ENCODE measurements around the gene NACC2.

Gene NACC2

DNA sequence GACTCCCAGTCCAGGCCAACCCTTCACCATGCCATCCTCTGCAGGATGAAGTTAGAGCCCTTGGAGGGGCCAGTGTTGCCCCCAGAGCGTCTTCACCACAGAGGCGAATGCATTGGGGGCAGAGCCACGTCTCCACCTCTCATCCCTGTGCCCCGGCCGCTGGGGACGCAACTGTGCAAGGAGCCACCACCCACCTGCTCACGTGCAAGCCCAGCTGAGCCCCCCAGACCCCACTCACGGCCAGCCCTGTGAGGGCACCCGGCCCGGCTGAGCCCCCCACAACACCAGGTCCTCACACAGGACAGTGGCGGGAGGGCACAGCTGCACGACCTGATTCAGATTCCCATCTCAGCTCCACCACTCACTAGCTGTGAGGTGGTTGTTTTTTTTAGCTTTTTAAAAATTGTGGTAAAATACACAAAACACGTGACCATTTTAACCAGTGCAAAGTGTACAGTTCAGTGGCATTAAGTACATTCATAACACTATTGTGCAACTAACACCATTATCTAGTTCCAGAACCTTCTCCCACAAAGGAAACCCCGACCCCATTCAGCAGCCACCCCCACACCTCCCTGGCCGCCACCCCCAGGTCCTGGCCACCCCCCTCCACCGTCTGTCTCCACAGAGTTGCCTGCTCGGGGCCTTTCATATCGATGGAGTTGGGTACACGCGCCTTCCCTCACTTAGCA lies 100.4 kb downstream of the NACC2 start:
- DNase-seq (ENCODE audit: low read depth in 2 of 2) = no peak

DNA sequence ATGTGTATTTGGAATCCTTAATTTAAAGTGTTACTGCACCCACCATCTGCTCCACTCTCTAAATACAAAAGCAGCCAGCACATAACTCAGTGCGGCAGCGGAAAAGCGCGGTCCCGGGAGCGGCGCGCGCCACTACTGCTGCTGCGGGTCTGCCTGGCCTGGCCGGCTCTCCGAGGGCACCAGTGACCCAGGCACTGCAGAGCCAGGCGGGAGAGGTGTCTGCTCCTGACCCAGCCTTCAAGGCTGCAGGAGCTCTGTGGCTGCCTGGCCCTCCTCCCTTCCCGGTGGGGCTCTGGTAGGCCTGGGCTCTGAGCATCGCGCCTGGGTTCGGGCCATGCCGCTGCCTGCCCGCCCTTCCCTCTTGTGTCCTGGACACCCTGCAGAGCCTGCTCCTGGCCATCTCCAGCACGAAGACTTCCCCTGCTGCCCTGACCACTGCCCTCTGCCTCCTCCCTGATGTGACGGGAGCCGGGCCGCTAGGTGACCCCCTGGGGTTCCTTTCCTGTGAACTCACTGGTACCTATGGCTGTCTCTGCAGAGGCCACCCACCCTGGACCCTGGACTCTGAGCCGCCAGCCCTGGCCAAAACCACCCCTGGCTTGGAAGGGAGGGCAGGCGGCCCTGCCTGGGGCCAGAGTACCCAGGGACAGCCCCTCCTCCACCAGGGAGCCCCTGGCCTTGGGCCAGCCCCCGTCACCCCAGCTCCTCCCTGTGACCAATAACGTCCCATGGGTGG lies 101.2 kb downstream of the NACC2 start:
- DNase-seq (ENCODE audit: low read depth in 2 of 2) = no peak

DNA sequence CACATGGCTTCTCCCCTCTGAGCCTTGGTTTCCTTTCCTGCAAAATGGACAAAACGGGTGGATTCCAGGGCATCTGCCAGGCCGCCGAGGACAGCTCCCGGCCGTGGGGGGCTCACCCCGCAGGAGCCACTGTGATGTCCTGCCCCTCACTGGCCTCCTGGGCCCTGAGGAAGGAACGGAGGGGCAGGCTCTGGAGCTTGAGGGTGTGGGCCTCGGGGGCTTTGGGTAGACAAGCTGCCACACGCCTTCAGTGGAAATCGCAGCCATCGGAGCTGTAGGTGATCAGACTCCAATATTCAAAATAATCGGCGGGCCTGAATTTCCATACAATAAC lies 101.7 kb downstream of the NACC2 start:
- no peak for DNase-seq (ENCODE audit: low read depth in 2 of 2)

DNA sequence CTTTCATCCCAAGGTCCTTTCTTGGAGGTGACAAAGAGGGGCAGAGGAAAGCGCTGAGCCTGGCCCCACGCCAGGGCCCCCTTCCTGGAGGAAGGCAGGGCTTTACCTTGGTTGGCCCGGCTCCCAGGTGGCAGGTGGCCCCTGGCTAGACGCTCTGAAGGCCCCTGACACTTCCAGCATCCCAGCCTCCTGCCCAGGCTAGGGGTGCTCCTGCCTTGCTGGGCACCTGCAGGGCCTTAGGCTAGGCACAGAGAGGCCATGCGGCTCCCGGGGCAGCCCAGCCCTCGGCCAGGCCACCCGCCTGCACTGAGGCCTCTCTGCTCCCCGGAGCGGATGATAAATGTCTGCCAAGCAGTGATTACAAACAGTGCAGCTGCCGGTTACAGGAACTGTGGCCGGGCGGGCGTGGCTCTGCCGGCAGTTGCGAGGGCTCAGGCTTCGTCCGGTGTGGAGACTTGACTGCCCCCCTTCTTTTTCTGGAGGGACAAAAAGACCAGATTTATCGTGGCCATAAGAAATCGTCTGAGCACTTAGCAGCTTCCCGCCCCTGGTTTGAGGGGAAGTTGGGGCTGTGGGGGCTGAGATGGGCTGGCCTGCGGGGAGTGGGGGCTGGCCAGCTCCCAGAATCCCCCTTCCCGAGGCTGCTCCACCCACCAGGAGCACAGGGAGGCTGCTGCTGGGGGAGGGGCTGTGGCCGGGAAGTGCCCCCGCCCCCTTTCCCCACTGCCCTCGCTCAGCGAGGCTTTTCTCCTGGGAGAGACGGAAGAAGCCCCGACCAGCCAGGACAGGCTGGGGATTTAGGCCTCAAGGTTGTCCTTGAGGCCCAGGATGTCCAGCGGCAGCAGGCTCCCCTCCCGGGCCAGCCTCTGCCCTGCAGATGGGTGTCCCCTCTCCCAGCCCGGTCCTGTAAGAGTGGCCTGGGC lies 102.3 kb downstream of the NACC2 start:
- DNase-seq (ENCODE audit: low read depth in 2 of 2) = peak; percentile 46 to 56

DNA sequence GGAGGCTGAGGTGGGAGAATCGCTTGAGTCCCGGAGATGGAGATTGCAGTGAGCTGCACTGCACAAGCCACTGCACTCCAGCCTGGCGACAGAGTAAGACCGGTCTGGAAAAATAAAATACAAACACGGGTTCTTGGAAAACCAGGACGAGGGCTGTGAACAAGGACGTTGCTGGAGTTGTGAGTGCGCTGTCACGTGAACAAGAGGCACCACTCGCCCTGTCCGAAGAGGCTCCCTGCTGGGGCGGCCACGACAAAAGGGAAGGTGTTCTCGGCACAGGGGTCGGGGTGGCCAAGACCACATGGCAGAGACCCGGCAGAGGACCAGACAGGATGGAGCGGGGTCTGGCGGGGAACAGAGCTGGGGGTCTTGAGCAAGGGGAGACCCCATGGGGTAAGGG lies 103.3 kb downstream of the NACC2 start:
- DNase-seq (ENCODE audit: low read depth in 2 of 2) = no peak

DNA sequence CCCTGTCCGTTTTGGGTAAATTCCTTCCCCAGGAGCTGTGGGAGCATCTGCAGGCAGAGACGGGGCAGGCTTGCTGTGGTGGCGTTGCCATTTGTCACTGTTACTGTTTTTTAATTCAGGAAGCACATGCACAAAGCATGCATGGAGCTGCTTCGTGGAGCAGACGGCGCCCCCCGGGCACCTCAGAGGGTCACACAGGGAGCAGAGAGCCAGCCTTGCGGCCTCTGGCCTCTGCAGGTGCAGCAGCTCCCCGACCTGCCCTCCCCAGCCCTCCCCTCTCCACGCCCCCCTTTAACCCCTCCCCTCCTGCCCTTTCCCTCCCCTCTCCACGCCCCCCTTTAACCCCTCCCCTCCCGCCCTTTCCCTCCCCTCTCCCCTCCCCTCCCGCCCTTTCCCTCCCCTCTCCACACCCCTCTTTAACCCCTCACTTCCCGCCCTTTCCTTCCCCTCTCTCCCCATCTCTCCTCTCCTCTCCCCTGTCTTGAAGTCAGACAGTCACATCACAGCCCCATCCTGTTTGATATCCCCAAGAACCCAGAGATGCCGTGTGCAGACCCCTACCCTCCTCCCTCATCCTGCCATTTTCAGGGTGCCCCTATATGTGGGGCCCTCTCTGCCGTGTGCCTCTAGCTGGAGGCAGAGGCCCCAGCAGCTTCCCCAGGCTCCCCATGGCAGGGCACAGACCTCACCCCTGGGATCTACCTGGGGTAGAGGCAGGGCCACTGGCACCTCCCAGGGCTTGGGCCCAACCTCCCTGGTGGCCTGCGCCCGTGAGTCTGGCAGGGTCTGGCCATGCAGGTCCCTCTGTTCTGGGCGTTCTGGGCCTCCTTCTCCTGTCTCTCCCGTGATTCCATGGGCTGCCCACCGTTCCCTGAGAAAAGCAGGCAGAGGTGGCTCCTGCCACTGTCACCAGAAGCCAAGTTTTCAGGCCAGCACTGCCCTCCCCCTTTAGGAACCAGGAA lies 104.3 kb downstream of the NACC2 start:
- DNase-seq (ENCODE audit: low read depth in 2 of 2) = peak; percentile 31 to 45

DNA sequence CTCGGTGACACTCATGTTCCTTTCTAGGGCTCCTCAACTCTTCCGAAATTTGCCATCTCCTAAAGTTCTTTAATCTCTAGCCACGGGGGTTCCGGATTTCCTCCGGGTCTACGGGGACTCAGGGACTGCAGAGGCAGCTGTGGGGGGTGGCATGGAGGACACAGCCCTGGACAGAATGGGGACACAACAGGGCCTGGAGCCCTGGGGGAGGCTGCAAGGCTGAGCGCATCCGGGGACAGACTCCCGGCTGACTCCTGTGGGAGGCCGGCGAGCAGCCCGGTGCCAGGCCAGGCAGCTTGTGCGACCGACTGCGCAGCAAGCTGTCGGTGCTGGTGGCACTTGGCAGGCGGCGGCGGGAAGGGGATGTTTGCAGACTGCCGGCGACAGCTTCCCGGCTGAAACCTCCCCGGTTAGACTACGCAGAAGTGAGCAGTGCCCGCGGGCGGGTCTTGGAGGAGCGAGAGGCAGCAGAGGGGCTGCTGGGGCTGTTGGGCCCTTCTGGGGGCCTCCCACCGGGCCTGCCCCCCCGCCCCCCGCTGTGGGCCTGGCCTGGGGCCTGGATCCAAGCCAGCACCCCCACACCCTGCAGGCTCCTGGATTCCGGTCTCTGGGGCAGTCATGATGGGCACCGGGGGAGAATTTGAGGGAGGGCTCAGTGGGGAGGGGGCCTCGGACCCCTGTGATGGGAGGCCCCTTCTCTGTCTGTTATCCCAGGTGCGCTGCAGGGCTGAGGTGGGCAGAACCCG lies 105.2 kb downstream of the NACC2 start:
- no peak for DNase-seq (ENCODE audit: low read depth in 2 of 2)

DNA sequence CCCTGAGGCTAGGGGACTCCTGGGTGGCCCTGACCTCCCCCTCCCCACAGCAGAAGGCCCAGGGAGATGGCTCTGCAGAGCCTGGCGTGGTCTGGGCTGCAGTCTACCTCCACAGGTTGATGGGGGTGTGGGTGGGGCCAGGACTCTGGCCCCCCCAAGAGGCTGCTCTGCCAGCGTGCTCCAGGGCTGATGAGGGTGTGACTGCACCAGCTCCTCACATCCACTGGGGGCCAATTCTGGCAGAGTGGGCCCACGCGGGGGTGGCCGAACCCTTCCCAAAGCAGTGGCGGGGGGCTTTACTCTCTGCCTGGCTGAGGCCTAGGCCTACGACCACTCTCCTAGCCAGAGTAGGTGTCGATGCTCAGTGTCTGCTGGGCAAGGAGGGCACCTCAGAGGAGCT lies 105.9 kb downstream of the NACC2 start:
- no peak for DNase-seq (ENCODE audit: low read depth in 2 of 2)

DNA sequence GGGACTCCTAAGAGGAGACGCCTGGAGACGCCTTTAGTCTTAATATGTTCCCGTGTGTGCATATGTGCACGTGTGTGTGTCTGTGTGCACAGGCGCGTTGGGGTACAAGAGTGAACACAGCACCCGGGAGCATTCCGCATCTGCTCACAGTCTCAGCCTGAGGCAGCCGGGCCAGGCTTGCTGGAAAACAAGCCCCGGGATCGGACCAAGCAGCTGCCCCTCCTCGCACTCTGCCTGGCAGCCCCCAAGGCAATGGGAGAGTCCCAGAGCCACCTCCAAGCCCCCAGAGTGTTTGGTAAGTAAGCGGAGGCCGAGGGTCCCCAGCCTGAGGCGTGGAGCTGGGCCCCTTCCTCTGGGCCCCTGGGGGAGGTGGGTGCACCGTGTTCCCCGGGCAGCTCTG lies 106.6 kb downstream of the NACC2 start:
- no peak for DNase-seq (ENCODE audit: low read depth in 2 of 2)

DNA sequence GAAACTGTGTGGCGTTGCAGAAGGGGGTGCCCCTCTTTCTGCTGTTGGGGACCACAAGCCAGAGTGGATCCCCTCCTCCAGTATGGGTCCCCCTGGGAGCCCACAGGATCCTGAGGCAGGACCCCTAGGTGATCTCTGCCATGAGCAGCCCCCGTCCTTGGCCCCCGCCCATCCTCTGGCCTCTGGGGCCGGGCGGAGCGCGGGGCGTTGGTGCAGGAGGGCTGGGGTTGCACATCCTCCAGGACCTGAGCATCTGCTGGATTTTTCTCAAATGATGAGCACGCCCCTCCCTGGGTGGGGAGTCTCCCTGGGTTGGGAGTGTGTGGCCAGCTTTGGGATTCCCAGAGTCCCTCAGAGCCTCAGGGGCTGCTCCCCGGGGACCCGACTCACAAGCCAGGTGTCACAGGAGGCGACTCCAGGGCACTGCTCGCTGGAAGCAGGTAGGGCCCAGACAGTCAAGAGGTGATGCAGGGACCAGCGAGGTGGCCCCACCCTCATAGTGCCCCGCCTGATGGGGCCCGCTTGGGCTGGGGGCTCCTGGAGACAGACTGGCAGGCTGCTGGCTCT lies 107.2 kb downstream of the NACC2 start:
- no peak for DNase-seq (ENCODE audit: low read depth in 2 of 2)

DNA sequence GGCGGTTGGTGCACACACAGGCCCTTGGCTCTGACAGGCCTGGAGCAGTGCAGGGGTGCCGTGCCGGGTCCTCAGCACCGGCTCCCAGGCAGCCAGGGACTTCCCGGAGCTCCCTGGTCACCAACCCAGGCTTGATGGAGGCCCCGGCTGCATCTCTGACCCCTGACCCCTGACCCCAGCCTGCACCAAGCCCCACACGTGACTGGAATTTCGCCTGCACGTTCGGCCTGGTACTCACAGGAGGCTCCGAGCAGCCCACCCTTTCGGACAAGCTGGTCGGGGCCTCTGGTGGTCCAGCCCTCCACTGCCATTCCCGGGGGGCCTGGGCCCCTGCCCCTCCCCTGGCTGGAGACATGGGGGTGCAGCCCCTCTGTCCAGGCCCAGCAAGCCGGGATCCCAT lies 108.5 kb downstream of the NACC2 start:
- DNase-seq (ENCODE audit: low read depth in 2 of 2) = no peak

DNA sequence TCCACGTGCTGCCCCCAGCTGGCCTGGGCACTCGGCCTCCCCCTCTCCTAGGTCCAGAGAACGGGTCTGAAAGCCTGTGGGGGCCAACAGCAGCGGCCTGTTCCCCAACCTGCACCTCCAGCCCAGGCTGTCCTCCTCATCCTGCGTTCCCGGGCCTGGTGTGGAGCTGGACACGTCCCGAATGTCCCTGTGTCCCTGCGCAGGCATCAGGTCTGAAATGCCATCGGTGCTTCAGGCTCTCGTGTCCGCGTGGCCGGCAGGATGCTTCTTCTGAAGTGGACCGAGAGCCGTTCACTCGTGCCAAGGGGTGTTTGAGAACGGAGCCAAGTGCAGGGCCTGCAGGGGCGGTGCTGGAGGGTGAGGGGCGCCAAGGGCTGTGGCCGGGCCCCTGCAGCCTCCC lies 109.2 kb downstream of the NACC2 start:
- no peak for DNase-seq (ENCODE audit: low read depth in 2 of 2)

DNA sequence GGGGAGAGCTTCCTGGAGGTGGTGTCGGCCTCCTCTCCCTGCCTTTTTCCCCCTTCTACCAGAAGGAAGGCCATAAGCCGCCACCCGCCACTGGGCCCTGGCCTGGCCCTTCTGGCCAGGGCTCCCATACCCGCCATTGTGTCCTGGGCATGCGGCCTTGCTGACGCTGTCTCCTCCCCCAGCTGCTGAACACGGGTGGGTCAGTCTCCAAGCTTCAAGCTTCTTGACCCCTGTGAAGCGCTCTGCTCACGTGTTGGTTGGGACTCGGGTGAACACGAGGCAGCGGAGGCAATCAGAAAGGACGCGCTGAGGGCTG lies 109.7 kb downstream of the NACC2 start:
- no peak for DNase-seq (ENCODE audit: low read depth in 2 of 2)

DNA sequence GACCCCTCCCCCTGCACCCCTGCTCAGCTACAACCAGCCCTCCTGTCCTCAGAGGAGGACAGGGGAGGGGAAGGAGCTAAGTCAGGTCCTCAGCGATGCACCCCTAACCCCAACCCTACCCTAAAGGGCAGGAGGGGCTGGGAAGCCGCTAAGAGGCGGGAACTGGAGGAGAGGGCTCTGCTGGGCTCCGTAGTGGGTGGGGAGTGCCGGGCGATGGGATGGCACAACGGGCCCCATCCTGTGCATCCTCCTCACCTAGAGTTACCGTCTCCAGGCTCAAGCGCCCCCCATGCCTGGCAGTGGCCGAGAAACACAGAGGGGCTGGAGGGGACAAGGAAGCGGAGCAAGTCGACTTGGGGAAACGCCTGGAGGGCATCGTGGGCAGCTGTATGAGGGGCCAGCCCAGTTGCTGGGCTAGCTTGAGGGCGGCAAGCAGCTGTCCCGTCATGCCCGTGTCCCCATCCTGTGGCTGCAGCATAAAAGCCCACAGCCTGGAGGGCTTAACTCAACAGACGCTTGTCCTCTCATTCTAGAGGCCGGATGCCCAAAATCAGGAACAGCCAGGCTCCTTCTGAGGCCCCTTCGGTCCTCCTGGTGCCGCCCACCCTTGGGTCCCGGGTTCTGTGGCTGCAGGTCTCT lies 110.9 kb downstream of the NACC2 start:
- no peak for DNase-seq (ENCODE audit: low read depth in 2 of 2)

DNA sequence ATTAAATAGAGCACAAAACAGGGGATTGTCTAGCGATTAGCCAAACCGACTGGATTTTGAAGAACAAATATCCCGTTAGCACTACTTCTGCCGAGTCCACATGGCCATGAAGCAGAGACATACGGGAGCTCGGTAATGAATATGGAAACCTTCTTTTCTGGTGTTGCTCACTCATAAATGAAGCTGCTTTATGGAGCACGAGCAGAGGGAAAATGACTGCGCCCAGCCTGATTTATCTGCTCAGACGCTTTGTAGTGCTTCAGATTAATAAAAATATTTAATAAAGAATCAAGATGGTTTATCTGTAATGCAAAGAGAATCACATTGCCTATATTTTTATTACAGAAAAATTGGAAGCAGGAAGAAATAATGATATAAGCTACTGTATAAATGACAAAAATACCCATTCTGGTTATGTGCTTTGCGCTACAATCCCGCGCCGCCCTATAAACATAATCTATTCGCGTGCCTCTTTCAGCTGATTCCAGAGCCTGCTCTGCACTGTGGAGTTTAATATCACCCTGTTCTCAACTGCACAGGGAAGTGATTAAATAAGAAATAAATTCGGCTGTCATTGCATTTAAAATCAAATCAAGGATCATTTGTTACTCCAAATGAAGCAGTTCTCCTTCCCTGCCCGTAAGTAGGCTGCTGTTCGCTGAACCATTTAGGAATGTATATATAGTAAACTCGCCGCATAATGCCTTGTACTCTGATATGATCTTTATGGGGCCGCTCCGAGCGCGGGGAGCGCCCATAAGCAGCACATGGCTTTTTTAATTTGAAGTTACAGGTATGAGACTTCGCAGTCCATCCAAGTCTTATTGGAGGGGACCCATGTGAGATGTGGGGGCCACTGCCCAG lies 111.6 kb downstream of the NACC2 start:
- DNase-seq (ENCODE audit: low read depth in 2 of 2) = no peak

DNA sequence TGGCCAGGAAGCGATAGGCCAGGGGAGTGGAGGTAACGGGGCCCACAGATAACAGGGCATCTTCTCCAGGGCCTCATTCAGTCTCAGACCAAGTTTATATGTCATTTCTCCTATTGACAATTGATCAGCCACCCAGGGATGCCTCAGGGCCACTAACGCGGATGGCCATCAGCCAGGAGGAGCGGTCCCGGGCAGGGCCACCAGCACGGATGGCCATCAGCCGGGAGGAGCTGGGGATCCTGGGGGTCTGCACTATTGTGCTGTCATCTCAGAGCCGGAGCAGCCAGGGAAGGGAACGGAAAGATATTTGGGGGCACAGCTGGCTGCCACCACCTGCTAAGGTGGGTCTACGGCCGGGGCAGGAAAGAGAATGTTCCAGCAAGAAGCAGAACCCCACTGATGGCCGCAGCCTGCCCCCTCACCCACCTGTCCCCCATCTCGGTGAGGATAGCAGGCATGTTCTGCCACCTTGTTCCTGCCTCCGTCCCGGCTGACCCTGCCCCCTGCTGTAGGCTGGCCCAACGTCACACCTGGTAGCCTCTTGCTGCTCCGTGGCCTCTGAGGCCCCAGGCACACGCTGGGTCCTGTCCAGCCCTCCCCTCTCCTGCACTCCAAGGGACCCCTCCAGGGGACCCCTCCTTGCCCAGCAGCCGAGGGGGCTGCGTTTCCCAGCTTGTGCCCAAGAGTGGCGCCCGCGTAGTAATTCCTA lies 112.4 kb downstream of the NACC2 start:
- no peak for DNase-seq (ENCODE audit: low read depth in 2 of 2)

DNA sequence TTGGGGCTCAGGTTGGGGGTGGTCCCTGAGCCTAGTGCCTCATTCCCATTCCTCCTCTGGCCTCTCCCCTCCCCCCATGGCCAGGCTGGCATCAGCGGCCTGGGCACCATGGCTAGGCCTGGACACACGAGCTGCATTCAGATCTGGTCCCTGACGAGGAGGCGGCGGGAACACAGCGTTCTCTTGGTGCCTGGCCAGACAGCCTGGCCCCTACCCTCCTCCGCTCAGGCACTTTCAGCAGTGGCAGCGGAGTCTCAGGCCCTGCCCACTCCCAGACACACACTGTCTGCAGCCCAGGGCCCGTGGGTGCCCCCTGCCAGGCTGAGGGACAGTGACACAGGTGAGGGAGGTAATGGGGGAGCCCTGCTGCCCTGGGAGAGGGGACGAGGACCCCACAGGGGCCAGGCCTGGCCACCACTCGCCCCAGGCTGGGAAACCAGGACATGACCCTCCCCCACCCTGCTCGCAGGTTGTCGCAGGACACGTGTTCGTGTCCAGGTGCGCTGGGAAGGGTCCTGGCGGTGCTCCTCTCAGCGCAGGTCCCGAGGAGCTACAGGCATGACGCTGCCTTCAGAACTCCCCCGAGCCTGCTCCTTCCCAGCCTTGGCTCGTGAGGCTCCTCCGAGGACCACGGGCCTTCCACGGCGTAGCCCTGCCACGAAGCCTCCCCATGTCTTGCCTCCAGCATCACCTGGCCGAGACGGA lies 114.0 kb downstream of the NACC2 start:
- no peak for DNase-seq (ENCODE audit: low read depth in 2 of 2)
